Progenitor cell of endocrine pancreas (in vitro differentiated cells): ENCODE measurements around the gene JCHAIN. TPM values are rescaled to one million over a fixed set of nuclear protein-coding genes. Genes with fewer than 3 reads are reported as not detected.

Source experiments
- DNase-seq: peaks from one replicate; pipeline ENCODE4 v3.0.0; 2021; ENCODE audit warnings: low spot score; ENCODE audit not compliant: unreplicated experiment
- H3K27ac Mint-ChIP-seq: 2 replicates; pipeline ENCODE4 v1.8.0; 2021; ENCODE audit warnings: mild to moderate bottlenecking, moderate library complexity, mixed read lengths
- H3K27me3 Mint-ChIP-seq: 2 replicates; pipeline ENCODE4 v1.8.0; 2021; ENCODE audit warnings: mixed read lengths
- H3K36me3 Mint-ChIP-seq: 2 replicates; pipeline ENCODE4 v1.8.0; 2022; ENCODE audit warnings: mixed read lengths; ENCODE audit not compliant: insufficient read depth
- H3K4me1 Mint-ChIP-seq: 2 replicates; pipeline ENCODE4 v1.8.0; 2021; ENCODE audit warnings: low read depth, mixed read lengths
- H3K4me3 Mint-ChIP-seq: 2 replicates; pipeline ENCODE4 v1.8.0; 2021; ENCODE audit warnings: low read depth, mild to moderate bottlenecking, moderate library complexity, mixed read lengths
- H3K9me3 Mint-ChIP-seq: 2 replicates; pipeline ENCODE4 v1.8.0; 2021; ENCODE audit warnings: low read depth, mixed read lengths
- total RNA-seq: library from RNA; stranded (reverse); gene quantifications from 2 replicates; pipeline ENCODE4 v1.2.1, GENCODE V29; 2021
- TF ChIP-seq, protein P1 (sequence below): fragments of 200-600 bp; sonication (generic); IDR thresholded peaks from one replicate; pipeline ENCODE4 v1.5.0; 2021; ENCODE audit warnings: antibody characterized with exemption, mild to moderate bottlenecking; ENCODE audit not compliant: unreplicated experiment

The JCHAIN gene
- total RNA-seq, 1 donor from 2014 or later = not detected

DNA sequence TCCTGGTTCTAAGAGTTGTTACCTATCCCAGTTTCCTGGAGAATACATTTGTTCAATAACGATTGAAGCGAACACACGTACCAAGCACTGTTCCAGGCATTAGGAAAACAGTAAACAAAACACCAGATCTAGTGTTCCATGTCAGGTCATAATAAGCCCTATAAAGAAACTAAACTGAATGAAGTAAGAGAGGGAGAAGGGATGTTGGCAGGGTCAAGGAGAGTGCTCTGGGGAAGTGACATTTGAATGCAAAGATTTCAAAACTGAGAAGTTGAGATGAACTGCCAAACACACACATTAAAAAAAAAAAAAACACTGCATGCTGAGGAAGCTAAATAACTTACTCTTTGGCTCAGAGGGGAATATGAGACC lies 52.1 kb downstream of the JCHAIN start:
- Mint-ChIP-seq H3K27ac (no peak overlapping the region), H3K27me3 (no peaks in the 10 kb centered on the region), H3K36me3 (no peaks in the 10 kb centered on the region), H3K4me1 (peaks cover 27% of the 10 kb centered on the region), H3K4me3 (no peak overlapping the region), H3K9me3 (no peaks in the 10 kb centered on the region)
- TF ChIP-seq, protein P1, sequence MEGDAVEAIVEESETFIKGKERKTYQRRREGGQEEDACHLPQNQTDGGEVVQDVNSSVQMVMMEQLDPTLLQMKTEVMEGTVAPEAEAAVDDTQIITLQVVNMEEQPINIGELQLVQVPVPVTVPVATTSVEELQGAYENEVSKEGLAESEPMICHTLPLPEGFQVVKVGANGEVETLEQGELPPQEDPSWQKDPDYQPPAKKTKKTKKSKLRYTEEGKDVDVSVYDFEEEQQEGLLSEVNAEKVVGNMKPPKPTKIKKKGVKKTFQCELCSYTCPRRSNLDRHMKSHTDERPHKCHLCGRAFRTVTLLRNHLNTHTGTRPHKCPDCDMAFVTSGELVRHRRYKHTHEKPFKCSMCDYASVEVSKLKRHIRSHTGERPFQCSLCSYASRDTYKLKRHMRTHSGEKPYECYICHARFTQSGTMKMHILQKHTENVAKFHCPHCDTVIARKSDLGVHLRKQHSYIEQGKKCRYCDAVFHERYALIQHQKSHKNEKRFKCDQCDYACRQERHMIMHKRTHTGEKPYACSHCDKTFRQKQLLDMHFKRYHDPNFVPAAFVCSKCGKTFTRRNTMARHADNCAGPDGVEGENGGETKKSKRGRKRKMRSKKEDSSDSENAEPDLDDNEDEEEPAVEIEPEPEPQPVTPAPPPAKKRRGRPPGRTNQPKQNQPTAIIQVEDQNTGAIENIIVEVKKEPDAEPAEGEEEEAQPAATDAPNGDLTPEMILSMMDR = no peak
- DNase-seq = no peak

- Mint-ChIP-seq H3K27me3 (no peaks in the 10 kb centered on the region), H3K4me1 (peaks cover 27% of the 10 kb centered on the region), H3K9me3 (no peaks in the 10 kb centered on the region), H3K36me3 (no peaks in the 10 kb centered on the region), H3K27ac (no peak overlapping the region), H3K4me3 (no peak overlapping the region)
- TF ChIP-seq, protein P1 = no peak
- no peak for DNase-seq
Observed at GRCh38 chr4:70613306-70614183, 52.8 kb downstream of the JCHAIN start.

DNA sequence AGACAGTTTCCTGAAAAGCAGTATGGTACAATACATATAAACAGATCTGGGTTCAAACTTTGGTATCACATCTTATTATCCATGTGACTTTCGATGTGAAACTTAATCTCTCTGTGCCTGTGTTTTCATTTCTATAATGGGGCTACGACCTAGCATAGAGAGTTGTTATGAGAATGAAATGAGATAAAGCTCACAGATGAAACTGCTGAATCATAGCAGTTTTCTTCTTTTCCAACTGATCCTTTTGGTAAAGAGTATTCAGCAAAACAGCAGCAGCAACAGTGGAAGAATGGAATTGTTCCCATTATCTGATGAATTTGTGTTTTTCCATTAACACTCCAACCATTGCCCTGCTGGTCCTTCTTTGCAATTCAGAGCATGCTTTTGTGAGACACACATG lies 58.0 kb downstream of the JCHAIN start:
- H3K27me3 Mint-ChIP-seq = no peaks in the 10 kb centered on the region
- H3K4me3 Mint-ChIP-seq = no peak overlapping the region
- H3K4me1 Mint-ChIP-seq = peaks cover 7% of the 10 kb centered on the region
- TF ChIP-seq, protein P1 = no peak
- DNase-seq = no peak
- no peaks in the 10 kb centered on the region for H3K36me3 Mint-ChIP-seq
- H3K27ac Mint-ChIP-seq = no peak overlapping the region
- H3K9me3 Mint-ChIP-seq = no peaks in the 10 kb centered on the region

DNA sequence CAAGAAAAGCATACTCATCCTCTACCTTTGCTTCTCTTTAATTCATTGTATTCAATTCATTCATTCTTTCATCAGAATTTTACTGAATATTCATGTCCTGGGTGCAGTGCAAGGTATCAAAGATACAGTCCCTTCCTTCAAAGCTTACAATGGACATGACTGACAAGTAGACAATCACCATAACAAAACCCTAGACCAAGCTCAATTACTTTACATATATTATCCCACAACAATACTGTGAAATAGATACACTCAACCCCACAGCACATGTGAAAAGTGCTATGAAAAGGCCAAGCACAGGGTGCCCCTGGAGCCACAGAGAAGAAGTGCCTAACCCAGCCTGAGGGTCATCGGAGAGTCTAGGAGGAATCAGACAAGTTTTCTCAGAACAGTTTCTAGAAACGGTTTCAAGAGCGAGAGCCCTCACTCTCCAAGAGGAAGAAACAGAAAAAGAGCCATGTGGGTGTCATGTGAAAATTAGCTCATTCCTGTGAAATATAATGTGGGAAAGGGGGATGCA lies 58.9 kb downstream of the JCHAIN start:
- DNase-seq = no peak
- TF ChIP-seq, protein P1 = no peak
- no peaks in the 10 kb centered on the region for H3K27me3 Mint-ChIP-seq
- no peak overlapping the region for H3K27ac Mint-ChIP-seq
- no peak overlapping the region for H3K4me3 Mint-ChIP-seq
- no peaks in the 10 kb centered on the region for H3K4me1 Mint-ChIP-seq
- H3K36me3 Mint-ChIP-seq = no peaks in the 10 kb centered on the region
- no peaks in the 10 kb centered on the region for H3K9me3 Mint-ChIP-seq

- no peak for DNase-seq
- Mint-ChIP-seq H3K27me3 (no peaks in the 10 kb centered on the region), H3K27ac (no peak overlapping the region), H3K4me1 (peaks cover under 1% of the 10 kb centered on the region), H3K36me3 (no peaks in the 10 kb centered on the region), H3K4me3 (no peak overlapping the region), H3K9me3 (no peaks in the 10 kb centered on the region)
- TF ChIP-seq, protein P1 = no peak
Observed at GRCh38 chr4:70606459-70606858, 59.8 kb downstream of the JCHAIN start.

Other genes starting within 250 kb of the JCHAIN start
- not detected in 2 replicates for gene MUC7, start 194.3 kb downstream of the JCHAIN start, total RNA-seq
- not detected in 2 replicates for gene AMTN, start 147.9 kb downstream of the JCHAIN start, total RNA-seq
- gene AMBN, start 74.3 kb downstream of the JCHAIN start, total RNA-seq = not detected in 2 replicates
- 0.05 and 0.09 TPM in 2 replicates for gene ENAM, start 37.8 kb downstream of the JCHAIN start, total RNA-seq
- gene UTP3, start 22.0 kb upstream of the JCHAIN start, total RNA-seq = 25.5 and 27.7 TPM in 2 replicates
- 103 TPM in 2 replicates for gene RUFY3, start 55.5 kb upstream of the JCHAIN start, total RNA-seq
- 87.5 and 87.8 TPM in 2 replicates for gene GRSF1, start 173.4 kb upstream of the JCHAIN start, total RNA-seq
- 46.5 and 47.4 TPM in 2 replicates for gene MOB1B, start 235.9 kb upstream of the JCHAIN start, total RNA-seq